Subcutaneous adipose tissue (tissue), 4 donors: ENCODE measurements around the gene TMEM132C. TPM values are rescaled to one million over a fixed set of nuclear protein-coding genes. Genes with fewer than 3 reads are reported as not detected.

Experiments
- total RNA-seq, 4 donors: library from RNA; depleted of rRNA; stranded (reverse); fragments of >200 nt; gene quantifications; one replicate each; pipeline ENCODE4 v1.1.0, GENCODE V29; 2016
- TF ChIP-seq, protein P1 (sequence below): fragments of 450-650 bp; IDR thresholded peaks from one replicate; pipeline ENCODE4 v1.5.1; 2016; ENCODE audit warnings: low read depth, mild to moderate bottlenecking, control low read depth, antibody characterized with exemption, moderate library complexity

The TMEM132C gene
- total RNA-seq, 4 donors from 2014 or later: 44.2 to 73.5 (median 67.8) TPM

DNA sequence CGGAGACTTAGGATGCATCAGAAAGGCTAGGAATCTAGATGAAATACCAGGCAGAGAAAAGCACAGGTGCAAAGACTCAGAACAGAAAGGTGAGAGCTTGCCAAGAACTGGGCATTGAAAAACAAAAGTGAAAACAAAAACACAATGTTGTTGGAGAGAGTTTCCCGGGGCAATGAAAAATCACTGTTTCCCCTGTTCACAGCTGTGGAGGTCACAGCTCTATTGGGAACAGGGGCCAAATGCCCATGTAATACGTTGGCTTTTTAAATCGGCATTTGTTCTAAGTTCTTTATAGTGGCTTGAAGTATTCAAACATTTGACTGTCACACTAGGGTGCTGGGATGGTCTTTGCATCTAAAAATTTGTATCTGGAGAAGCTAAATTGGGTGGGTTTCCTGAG lies 448.5 kb downstream of the TMEM132C start:
- TF ChIP-seq, protein P1, sequence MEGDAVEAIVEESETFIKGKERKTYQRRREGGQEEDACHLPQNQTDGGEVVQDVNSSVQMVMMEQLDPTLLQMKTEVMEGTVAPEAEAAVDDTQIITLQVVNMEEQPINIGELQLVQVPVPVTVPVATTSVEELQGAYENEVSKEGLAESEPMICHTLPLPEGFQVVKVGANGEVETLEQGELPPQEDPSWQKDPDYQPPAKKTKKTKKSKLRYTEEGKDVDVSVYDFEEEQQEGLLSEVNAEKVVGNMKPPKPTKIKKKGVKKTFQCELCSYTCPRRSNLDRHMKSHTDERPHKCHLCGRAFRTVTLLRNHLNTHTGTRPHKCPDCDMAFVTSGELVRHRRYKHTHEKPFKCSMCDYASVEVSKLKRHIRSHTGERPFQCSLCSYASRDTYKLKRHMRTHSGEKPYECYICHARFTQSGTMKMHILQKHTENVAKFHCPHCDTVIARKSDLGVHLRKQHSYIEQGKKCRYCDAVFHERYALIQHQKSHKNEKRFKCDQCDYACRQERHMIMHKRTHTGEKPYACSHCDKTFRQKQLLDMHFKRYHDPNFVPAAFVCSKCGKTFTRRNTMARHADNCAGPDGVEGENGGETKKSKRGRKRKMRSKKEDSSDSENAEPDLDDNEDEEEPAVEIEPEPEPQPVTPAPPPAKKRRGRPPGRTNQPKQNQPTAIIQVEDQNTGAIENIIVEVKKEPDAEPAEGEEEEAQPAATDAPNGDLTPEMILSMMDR: no peak

GRCh38 chr12:128724468-128725046 lies 457.6 kb downstream of the TMEM132C start:
- TF ChIP-seq, protein P1: no peak

- TF ChIP-seq, protein P1: no peak
These were observed 459.9 kb downstream of the TMEM132C start for GRCh38 chr12:128726886-128727285.

GRCh38 chr12:128727461-128727860 lies 460.5 kb downstream of the TMEM132C start:
- TF ChIP-seq, protein P1: no peak

- TF ChIP-seq, protein P1: no peak
These were observed 461.0 kb downstream of the TMEM132C start for GRCh38 chr12:128727999-128728398.

GRCh38 chr12:128729628-128730121 lies 462.7 kb downstream of the TMEM132C start:
- TF ChIP-seq, protein P1: no peak

GRCh38 chr12:128734371-128734770 lies 467.4 kb downstream of the TMEM132C start:
- TF ChIP-seq, protein P1: no peak
